22Rv1 (cell line): ENCODE data around the gene SMAD3.
A peak's percentile ranks its signal among the peaks of the same experiment; 100 is the strongest.

Source experiments
- H3K27ac ChIP-seq: fragments of 450-650 bp; 2 replicates; pipeline ENCODE4 v1.5.1; 2017
- ZFX ChIP-seq: fragments of 450-650 bp; IDR thresholded peaks from 2 replicates; pipeline ENCODE4 v1.6.1; 2017; ENCODE audit warnings: antibody characterized with exemption, borderline replicate concordance
- TF ChIP-seq, protein P1 (sequence below): fragments of 450-650 bp; IDR thresholded peaks from 2 replicates; pipeline ENCODE4 v1.5.1; 2017; ENCODE audit warnings: mild to moderate bottlenecking

Gene SMAD3

DNA sequence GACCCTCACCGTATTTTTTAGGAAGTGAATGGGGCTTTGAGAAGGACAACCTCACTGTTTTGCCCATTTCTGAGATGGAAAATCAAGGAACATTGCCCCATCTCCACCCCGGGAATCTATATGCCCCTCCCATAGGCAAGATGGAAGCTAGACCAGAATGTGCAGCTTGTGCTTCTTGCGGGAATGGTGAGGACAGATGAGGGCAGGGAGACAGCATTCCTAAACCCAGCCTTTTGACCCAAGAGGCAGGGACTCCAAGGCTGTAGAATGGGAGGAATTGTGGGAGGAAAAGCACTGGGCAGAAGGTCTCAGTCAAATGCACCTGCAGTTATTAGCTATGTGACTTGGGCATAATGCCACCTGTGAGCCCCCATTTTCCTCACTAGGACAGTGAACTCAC, 66.9 kb downstream of the SMAD3 start:
- no peak overlapping the region for H3K27ac ChIP-seq
- TF ChIP-seq ZFX, result no peak
- TF ChIP-seq, protein P1, sequence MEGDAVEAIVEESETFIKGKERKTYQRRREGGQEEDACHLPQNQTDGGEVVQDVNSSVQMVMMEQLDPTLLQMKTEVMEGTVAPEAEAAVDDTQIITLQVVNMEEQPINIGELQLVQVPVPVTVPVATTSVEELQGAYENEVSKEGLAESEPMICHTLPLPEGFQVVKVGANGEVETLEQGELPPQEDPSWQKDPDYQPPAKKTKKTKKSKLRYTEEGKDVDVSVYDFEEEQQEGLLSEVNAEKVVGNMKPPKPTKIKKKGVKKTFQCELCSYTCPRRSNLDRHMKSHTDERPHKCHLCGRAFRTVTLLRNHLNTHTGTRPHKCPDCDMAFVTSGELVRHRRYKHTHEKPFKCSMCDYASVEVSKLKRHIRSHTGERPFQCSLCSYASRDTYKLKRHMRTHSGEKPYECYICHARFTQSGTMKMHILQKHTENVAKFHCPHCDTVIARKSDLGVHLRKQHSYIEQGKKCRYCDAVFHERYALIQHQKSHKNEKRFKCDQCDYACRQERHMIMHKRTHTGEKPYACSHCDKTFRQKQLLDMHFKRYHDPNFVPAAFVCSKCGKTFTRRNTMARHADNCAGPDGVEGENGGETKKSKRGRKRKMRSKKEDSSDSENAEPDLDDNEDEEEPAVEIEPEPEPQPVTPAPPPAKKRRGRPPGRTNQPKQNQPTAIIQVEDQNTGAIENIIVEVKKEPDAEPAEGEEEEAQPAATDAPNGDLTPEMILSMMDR, result no peak

DNA sequence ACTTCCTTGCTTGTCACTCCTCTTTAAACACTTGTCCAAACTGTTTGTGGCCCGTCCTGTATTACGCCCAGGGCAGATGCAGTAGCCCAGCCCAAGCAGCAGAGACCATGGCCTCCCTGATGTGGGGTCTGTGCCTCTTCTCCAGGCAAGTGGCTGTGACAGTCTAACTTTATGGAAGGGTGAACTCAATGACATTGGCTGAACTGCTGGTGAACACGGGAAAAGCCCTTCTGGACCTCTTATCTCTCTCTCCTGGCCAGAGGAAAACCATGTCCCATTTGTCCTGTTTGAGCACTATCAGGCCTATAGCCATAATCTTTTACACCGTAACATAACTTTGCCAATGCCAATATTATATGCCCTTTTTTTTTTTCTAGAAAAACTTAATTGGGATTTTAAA, 67.6 kb downstream of the SMAD3 start:
- no peak for TF ChIP-seq ZFX
- TF ChIP-seq, protein P1, result no peak

GRCh38 chr15:67133738-67134066, 68.3 kb downstream of the SMAD3 start:
- TF ChIP-seq ZFX, result no peak
- TF ChIP-seq, protein P1, result no peak
- no peak overlapping the region for H3K27ac ChIP-seq

More for the DNA sequence above, 67.6 kb downstream of the SMAD3 start:
- H3K27ac ChIP-seq, result no peak overlapping the region

DNA sequence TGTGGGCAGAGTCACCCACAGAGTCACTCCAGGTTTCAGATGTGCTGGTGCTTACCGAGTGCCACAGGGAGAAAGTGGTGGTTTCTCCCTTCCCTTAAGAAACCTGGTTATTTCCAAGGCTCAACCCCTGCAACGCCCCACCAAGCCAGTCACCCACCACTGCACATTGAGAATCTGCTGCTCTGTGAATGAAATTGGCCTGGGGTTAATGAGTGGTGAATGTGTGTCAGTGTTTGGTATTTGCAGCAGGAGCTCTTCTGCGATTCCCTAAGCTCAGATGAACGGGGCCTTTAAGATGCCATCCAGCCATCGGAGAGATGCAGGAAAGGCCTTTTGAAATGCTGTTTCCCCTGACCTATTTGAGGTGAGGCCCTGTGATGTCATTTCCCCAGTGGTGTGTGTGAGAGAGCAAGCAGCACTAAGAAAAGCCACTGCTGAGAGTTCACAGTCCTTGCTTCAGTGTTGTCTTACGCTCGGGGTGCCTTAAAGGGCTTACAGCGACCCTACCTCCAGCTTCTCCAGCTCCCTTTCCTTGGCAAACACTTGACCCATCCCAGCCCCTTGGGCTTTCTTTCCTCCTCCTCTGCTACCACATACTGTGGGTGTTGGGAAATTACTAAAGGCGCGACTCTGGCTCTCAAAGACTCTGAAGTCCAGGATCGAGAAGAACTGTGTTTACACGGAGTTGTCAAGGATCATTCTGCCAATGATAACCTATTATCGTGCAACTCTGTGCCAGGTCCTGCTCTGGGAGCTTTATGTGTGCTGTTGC, 68.9 kb downstream of the SMAD3 start:
- no peak for TF ChIP-seq ZFX
- TF ChIP-seq, protein P1, result no peak
- H3K27ac ChIP-seq, result no peak overlapping the region

- no peak for TF ChIP-seq ZFX
- TF ChIP-seq, protein P1, result no peak
- H3K27ac ChIP-seq, result no peak overlapping the region
Observed at GRCh38 chr15:67134871-67135492, 69.6 kb downstream of the SMAD3 start.

DNA sequence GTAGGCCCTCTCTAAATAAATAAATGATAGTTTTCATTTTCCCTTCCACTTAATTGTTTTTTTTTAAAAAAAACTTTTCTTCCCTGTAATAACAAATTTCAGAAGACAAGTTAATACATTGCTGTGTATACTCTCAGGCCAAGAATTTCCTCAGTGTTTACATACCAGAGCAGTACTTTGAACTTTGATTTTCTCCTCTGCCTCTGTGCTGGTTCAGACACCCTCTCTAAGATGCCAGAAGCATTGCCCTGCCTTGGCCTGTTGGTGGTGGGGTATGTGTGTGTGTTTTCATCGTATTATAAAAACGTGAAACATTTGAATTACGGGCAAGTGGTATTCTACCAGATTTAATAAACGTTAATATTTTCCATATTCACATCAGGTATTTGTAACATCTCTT, 70.1 kb downstream of the SMAD3 start:
- no peak for TF ChIP-seq ZFX
- TF ChIP-seq, protein P1, result peak; percentile 12; the same call in 1 of the 2 replicates
- H3K27ac ChIP-seq, result no peak overlapping the region

- TF ChIP-seq, protein P1, result no peak
- no peak for TF ChIP-seq ZFX
- H3K27ac ChIP-seq, result no peak overlapping the region
Observed at GRCh38 chr15:67136802-67137201, 71.4 kb downstream of the SMAD3 start.
